Measurements from ENCODE around the gene NEK4. TPM values are rescaled to one million over a fixed set of nuclear protein-coding genes. Genes with fewer than 3 reads are reported as not detected.
A peak's percentile ranks its signal among the peaks of the same experiment; 100 is the strongest.

The NEK4 gene
- total RNA-seq, 1 donor: 28.2 TPM

DNA sequence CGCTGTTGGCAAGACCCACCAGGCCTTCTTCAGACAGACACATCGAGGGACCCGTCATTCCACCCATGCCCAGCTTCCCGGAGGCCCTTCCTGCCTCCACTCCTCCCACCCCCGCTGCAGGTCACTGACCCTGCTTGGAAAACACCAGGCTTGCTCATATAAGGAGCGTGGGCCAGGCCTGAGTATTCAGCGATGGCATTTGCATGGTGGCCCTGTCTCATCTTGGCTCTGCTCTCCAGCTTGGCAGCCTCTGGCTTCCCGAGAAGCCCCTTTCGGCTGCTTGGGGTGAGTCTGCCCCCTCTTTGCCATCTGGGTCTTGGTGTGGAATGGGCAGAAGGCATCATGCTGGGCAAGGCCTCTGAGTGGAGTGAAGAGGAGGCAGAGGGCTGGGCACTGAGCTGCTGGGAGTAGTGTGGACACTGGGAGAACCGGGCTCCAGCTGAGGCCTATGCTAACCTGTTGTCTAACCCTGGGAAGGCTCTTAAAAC lies 23.9 kb upstream of the NEK4 start, which contains the start of gene ITIH3:
Gene ITIH3 (plus strand): TSS at position 185 of the 488 bp plus-strand sequence. CDS start 8 bp downstream, at position 193.
- H3K4me3 ChIP-seq (ENCODE audit: low read depth, low read length): no peak within 1 kb of the TSS
- DNase-seq (ENCODE audit: low read depth): no peak
- no peak for TF ChIP-seq CTCF (IDR thresholded peaks at IDR 0.05; ENCODE audit: insufficient read depth, low read length)

DNA sequence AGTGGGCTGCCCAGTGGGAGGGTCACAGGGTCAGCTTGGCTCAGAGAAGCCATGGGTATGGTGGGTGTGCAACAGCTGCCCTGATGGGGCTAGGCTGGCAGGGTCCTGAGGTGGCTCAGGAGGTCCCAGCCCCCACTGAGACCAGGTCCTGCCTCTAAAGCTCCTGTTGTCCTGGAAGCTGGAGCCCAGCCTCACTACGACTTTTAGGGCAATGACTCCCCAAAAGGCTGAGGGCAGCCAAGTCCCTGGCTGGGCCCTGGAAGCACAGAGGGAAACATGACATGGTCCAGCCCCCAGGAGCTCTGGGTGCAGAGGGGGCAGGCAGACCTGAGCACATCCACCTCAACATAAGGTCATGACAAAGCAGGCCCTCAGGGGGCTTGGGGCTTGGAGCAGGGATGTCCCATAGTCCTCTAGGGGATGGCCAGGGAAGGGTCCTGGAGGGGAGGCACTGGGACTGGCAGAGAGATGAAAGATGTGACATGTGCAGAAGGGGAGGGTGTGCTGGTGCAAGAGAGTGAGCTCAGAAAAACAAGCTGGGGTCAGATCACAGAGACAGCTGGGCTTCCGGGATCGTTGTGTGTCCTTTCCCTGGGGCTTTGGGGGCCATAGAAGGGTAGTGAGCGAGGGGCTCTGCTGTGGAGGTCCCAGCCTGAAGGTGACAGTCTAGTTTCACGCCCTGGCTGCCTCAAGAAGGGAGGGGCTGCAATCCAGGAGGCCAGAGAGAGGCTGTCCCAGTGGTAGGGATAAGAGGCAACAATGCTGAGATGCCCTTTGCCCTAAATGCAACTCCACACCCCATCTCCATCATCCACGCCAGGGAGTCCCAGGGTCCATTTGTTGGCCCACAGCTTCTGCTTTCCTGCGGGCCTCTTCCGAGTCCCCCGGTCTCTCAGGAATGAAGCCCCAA lies 23.2 kb upstream of the NEK4 start:
- no peak overlapping the region for H3K4me3 ChIP-seq (ENCODE audit: low read depth, low read length)
- TF ChIP-seq CTCF (IDR thresholded peaks at IDR 0.05; ENCODE audit: insufficient read depth, low read length): no peak
- no peak for DNase-seq (ENCODE audit: low read depth)

DNA sequence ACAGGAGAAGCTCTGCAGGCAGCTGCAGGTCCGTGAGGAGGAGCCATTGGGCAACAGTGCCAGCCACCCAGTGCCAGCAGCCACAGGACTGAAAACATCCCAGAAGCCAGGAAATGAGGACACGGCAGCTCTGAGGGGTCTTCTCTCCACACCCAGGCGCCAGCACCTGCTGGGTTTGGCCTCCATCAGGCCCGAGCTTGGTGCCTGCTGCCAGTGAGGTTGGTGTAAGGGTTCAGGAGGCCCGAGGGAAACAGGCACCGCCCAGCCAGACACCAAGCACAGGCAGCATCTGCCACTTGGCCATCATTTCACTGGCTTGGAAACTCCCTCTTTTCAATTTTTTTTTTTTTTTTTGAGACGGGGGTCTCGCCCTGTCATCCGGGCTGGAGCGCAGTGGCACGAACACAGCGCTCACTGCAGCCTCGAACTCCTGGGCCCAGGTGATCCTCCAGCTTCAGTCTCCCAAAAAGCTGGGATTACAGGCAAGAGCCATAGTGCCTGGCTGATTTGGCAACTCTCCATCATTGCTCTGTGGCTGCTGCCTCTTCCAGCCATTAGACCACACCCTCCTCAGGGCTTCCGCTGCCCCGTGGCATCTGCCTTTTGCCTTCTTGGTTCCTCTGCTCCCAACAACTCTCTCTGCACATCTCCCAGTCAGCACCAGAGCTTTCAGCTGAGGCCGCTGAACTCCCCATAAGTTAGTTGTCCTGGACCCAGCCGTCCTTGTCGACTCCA lies 22.4 kb upstream of the NEK4 start:
- peak; percentile 46 for DNase-seq (ENCODE audit: low read depth)
- no peak overlapping the region for H3K4me3 ChIP-seq (ENCODE audit: low read depth, low read length)
- TF ChIP-seq CTCF (IDR thresholded peaks at IDR 0.05; ENCODE audit: insufficient read depth, low read length): no peak

DNA sequence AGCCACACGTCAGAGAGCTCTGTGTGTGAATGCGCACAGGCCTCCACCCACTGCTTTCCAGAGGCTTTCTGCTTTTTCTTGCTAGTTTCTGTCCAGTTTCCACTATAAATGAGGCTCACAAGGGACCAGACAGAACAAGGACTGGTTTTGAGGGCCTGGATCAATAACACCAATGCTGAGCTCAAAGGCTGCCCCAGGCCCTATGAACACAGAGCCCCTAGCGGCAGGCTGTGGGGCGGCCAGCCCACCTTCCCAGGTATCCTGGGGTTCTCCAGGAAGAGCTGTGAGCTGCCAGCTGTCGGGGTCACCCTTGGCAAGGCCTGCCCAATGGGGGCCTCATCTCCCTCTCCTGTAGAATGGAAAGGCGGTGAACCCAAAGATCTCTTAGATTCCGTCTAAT lies 21.7 kb upstream of the NEK4 start:
- no peak for TF ChIP-seq CTCF (IDR thresholded peaks at IDR 0.05; ENCODE audit: insufficient read depth, low read length)

GRCh38 chr3:52791928-52792327 lies 21.2 kb upstream of the NEK4 start:
- no peak overlapping the region for H3K4me3 ChIP-seq (ENCODE audit: low read depth, low read length)
- TF ChIP-seq CTCF (IDR thresholded peaks at IDR 0.05; ENCODE audit: insufficient read depth, low read length): no peak

More for the DNA sequence above, 21.7 kb upstream of the NEK4 start:
- no peak for DNase-seq (ENCODE audit: low read depth)
- no peak overlapping the region for H3K4me3 ChIP-seq (ENCODE audit: low read depth, low read length)

DNA sequence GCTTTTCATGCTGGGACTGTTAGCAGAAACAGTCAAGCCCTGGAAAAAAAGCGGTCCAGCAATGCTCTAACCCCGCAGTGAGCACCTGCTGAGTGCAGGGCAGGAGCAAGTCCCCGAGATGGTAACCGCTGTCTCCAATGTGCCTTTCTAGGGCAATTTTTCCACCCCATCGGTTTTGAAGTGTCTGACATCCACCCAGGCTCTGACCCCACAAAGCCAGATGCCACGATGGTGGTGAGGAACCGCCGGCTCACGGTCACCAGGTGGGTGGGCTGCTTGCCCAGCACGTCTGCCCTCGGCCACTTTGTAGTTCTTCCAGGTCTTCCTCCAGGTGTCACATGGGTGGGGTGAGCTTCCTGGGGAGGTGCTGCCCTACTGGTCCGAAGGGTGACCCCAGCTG lies 20.6 kb upstream of the NEK4 start:
- no peak for DNase-seq (ENCODE audit: low read depth)
- H3K4me3 ChIP-seq (ENCODE audit: low read depth, low read length): no peak overlapping the region
- no peak for TF ChIP-seq CTCF (IDR thresholded peaks at IDR 0.05; ENCODE audit: insufficient read depth, low read length)

More at GRCh38 chr3:52791928-52792327, 21.2 kb upstream of the NEK4 start:
- DNase-seq (ENCODE audit: low read depth): no peak
